WTC11 (cell line): ENCODE measurements around the gene NHLRC2. TPM values are rescaled to one million over a fixed set of nuclear protein-coding genes. Genes with fewer than 3 reads are reported as not detected.
A peak's percentile ranks its signal among the peaks of the same experiment; 100 is the strongest.
"Not testable (repeated sequence)": the region's sequence is repeated elsewhere in the genome, so short reads cannot be mapped to it uniquely, and the experiment has no call there.

Experiments
- ATAC-seq: fragments of 200-7000 bp; cut with Tn5 transposase; 2 replicates; pipeline ENCODE4 v1.10.0; 2021; ENCODE audit warnings: mild to moderate bottlenecking, moderate library complexity
- CTCF ChIA-PET: fragments of 300-600 bp; sonication (Branson Sonifier 250); formaldehyde crosslinking; loops from one replicate; lab custom pipeline; 2021; ENCODE audit warnings: antibody characterized with exemption; lab: Charles Lee
- POLR2A ChIA-PET: fragments of 350-600 bp; sonication (Branson Sonifier 250); formaldehyde crosslinking; loops from one replicate; lab custom pipeline; 2021; ENCODE audit warnings: antibody characterized with exemption; lab: Charles Lee
- DNase-seq: peaks from one replicate; pipeline ENCODE4 v3.0.0; 2021; ENCODE audit warnings: low spot score
- H3K27ac Mint-ChIP-seq: 2 replicates; pipeline ENCODE4 v1.8.0; 2021; ENCODE audit warnings: mixed read lengths
- H3K27me3 Mint-ChIP-seq: 2 replicates; pipeline ENCODE4 v1.8.0; 2021; ENCODE audit warnings: low read depth, mild to moderate bottlenecking, moderate library complexity, mixed read lengths
- H3K36me3 Mint-ChIP-seq: 2 replicates; pipeline ENCODE4 v1.8.0; 2021; ENCODE audit warnings: mixed read lengths
- H3K4me1 Mint-ChIP-seq: 2 replicates; pipeline ENCODE4 v1.8.0; 2022; ENCODE audit warnings: mixed read lengths
- H3K4me3 Mint-ChIP-seq: 2 replicates; pipeline ENCODE4 v1.8.0; 2021; ENCODE audit warnings: mild to moderate bottlenecking, moderate library complexity, mixed read lengths
- H3K9me3 Mint-ChIP-seq: 2 replicates; pipeline ENCODE4 v1.8.0; 2021; ENCODE audit warnings: mixed read lengths
- CREM ChIP-seq: sonication (generic); formaldehyde crosslinking; IDR thresholded peaks from 2 replicates; pipeline ENCODE4 v1.8.1; 2022; ENCODE audit warnings: mild to moderate bottlenecking, missing genetic modification reagents, moderate library complexity
- CTCF ChIP-seq: fragments of 200-600 bp; IDR thresholded peaks from 2 replicates; pipeline ENCODE4 v1.8.0; 2022; ENCODE audit warnings: antibody characterized with exemption
- ERG ChIP-seq: fragments of 250-450 bp; sonication (Bioruptor Pico); IDR thresholded peaks from 2 replicates; pipeline ENCODE4 v1.8.0; 2021; ENCODE audit warnings: mild to moderate bottlenecking
- HMGXB4 ChIP-seq: sonication (generic); formaldehyde crosslinking; IDR thresholded peaks from 2 replicates; pipeline ENCODE4 v1.8.1; 2023; ENCODE audit warnings: mild to moderate bottlenecking, moderate library complexity, missing genetic modification reagents
- KAT7 ChIP-seq: sonication (generic); formaldehyde crosslinking; IDR thresholded peaks from 2 replicates; pipeline ENCODE4 v1.8.1; 2023; ENCODE audit warnings: missing genetic modification reagents, mild to moderate bottlenecking, borderline replicate concordance
- MAX ChIP-seq: sonication (generic); formaldehyde crosslinking; IDR thresholded peaks from 2 replicates; pipeline ENCODE4 v1.8.0; 2022; ENCODE audit warnings: mild to moderate bottlenecking, missing genetic modification reagents
- MLX ChIP-seq: sonication (generic); formaldehyde crosslinking; IDR thresholded peaks from 2 replicates; pipeline ENCODE4 v1.8.1; 2023; ENCODE audit warnings: mild to moderate bottlenecking, missing genetic modification reagents, moderate library complexity
- STAT6 ChIP-seq: sonication (generic); formaldehyde crosslinking; conservative IDR thresholded peaks from 2 replicates; pipeline ENCODE4 v1.8.1; 2023; ENCODE audit warnings: mild to moderate bottlenecking, low read depth, missing genetic modification reagents, moderate library complexity
- ZNF121 ChIP-seq: sonication (generic); formaldehyde crosslinking; IDR thresholded peaks from 2 replicates; pipeline ENCODE4 v1.8.0; 2023; ENCODE audit warnings: missing genetic modification reagents
- ZNF232 ChIP-seq: sonication (generic); formaldehyde crosslinking; IDR thresholded peaks from 2 replicates; pipeline ENCODE4 v1.8.0; 2022; ENCODE audit warnings: mild to moderate bottlenecking, missing genetic modification reagents
- ZNF416 ChIP-seq: fragments of 250-450 bp; sonication (Bioruptor Pico); IDR thresholded peaks from 2 replicates; pipeline ENCODE4 v1.9.0; 2021; ENCODE audit warnings: mild to moderate bottlenecking, inconsistent platforms
- ZNF671 ChIP-seq: fragments of 250-450 bp; sonication (Bioruptor Pico); IDR thresholded peaks from 2 replicates; pipeline ENCODE4 v1.8.0; 2021; ENCODE audit warnings: mild to moderate bottlenecking
- ZSCAN18 ChIP-seq: fragments of 250-450 bp; sonication (Bioruptor Pico); IDR thresholded peaks from 2 replicates; pipeline ENCODE4 v2.1.2; 2022; ENCODE audit warnings: mild to moderate bottlenecking, moderate library complexity
- total RNA-seq: library from RNA; stranded (reverse); gene quantifications from 3 replicates; pipeline ENCODE4 v1.2.3, GENCODE V29; 2021

Gene NHLRC2
- total RNA-seq, 1 experiment from 2014 or later: 37.9 TPM

- DNase-seq: no peak
- no peaks in the 10 kb centered on the region for H3K27me3 Mint-ChIP-seq
- no peak overlapping the region for H3K4me3 Mint-ChIP-seq
- CTCF ChIA-PET: interaction anchor here (1.0 kb wide), 1 partner anchor 8 kb away, joined by 3 read pairs; no protein-coding TSS in a partner anchor
- POLR2A ChIA-PET: no interaction called here
- H3K9me3 Mint-ChIP-seq: no peaks in the 10 kb centered on the region
- no peak overlapping the region for H3K27ac Mint-ChIP-seq
- no peak for TF ChIP-seq STAT6
- peak; percentile 63; the same call in 1 of the 2 replicates for TF ChIP-seq ZNF121
- TF ChIP-seq ZNF416 (CRISPR knock-in tag): no peak
- TF ChIP-seq, all 79 proteins: peak for 1
- no peaks in the 10 kb centered on the region for H3K36me3 Mint-ChIP-seq
- no peak for ATAC-seq
- H3K4me1 Mint-ChIP-seq: no peaks in the 10 kb centered on the region
These were observed 48.0 kb upstream of the NHLRC2 start for GRCh38 chr10:113806503-113806902.

- ChIA-PET CTCF (no interaction called here), POLR2A (no interaction called here)
- no peaks in the 10 kb centered on the region for H3K27me3 Mint-ChIP-seq
- no peak for TF ChIP-seq MLX
- H3K4me3 Mint-ChIP-seq: no peak overlapping the region
- H3K36me3 Mint-ChIP-seq: no peaks in the 10 kb centered on the region
- ATAC-seq: no peak
- no peak for DNase-seq
- no peaks in the 10 kb centered on the region for H3K9me3 Mint-ChIP-seq
- H3K27ac Mint-ChIP-seq: no peak overlapping the region
- H3K4me1 Mint-ChIP-seq: no peaks in the 10 kb centered on the region
These were observed 46.3 kb upstream of the NHLRC2 start for GRCh38 chr10:113808168-113808567.

- DNase-seq, H3K27ac Mint-ChIP-seq, H3K27me3 Mint-ChIP-seq, H3K36me3 Mint-ChIP-seq, H3K4me1 Mint-ChIP-seq, H3K9me3 Mint-ChIP-seq, ATAC-seq, H3K4me3 Mint-ChIP-seq, POLR2A ChIA-PET, CTCF ChIA-PET: not testable (repeated sequence)
These were observed 39.8 kb upstream of the NHLRC2 start for GRCh38 chr10:113814700-113815099.

GRCh38 chr10:113819989-113820388 is 34.5 kb upstream of the NHLRC2 start:
- ChIA-PET POLR2A (no interaction called here), CTCF (no interaction called here)
- no peaks in the 10 kb centered on the region for H3K27me3 Mint-ChIP-seq
- no peaks in the 10 kb centered on the region for H3K9me3 Mint-ChIP-seq
- peak overlapping the region; percentile 21; the same call in 1 of the 2 replicates for H3K27ac Mint-ChIP-seq
- H3K4me3 Mint-ChIP-seq: no peak overlapping the region
- no peak for TF ChIP-seq HMGXB4 (CRISPR knock-in tag)
- ATAC-seq (no peak), DNase-seq (no peak)
- no peaks in the 10 kb centered on the region for H3K36me3 Mint-ChIP-seq
- peaks cover 24% of the 10 kb centered on the region for H3K4me1 Mint-ChIP-seq

GRCh38 chr10:113820507-113820906 is 34.0 kb upstream of the NHLRC2 start:
- H3K9me3 Mint-ChIP-seq: no peaks in the 10 kb centered on the region
- peaks cover 24% of the 10 kb centered on the region for H3K4me1 Mint-ChIP-seq
- ATAC-seq (peak; percentile 85), DNase-seq (peak; percentile 52)
- peak overlapping the region; percentile 39; the same call in 1 of the 2 replicates for H3K27ac Mint-ChIP-seq
- no peaks in the 10 kb centered on the region for H3K36me3 Mint-ChIP-seq
- TF ChIP-seq ZSCAN18 (no peak), ERG (CRISPR knock-in tag) (no peak), CREM (CRISPR knock-in tag) (no peak), KAT7 (no peak), ZNF671 (CRISPR knock-in tag) (no peak), CTCF (peak; percentile 25; the same call in 1 of the 2 replicates), MAX (CRISPR knock-in tag) (no peak), ZNF232 (CRISPR knock-in tag) (no peak)
- ChIA-PET POLR2A (no interaction called here), CTCF (no interaction called here)
- H3K27me3 Mint-ChIP-seq: no peaks in the 10 kb centered on the region
- H3K4me3 Mint-ChIP-seq: no peak overlapping the region

GRCh38 chr10:113821306-113821705 is 33.2 kb upstream of the NHLRC2 start:
- H3K4me3 Mint-ChIP-seq: peak overlapping the region; percentile 39
- H3K9me3 Mint-ChIP-seq, H3K27me3 Mint-ChIP-seq, DNase-seq, H3K36me3 Mint-ChIP-seq: not testable (repeated sequence)
- H3K4me1 Mint-ChIP-seq: peaks cover 24% of the 10 kb centered on the region
- ChIA-PET POLR2A (interaction anchor here (0.7 kb wide), 1 partner anchor 1593 kb away, joined by 7 read pairs; no protein-coding TSS in a partner anchor), CTCF (interaction anchor here (0.7 kb wide), 1 partner anchor 12 kb away, joined by 3 read pairs; no protein-coding TSS in a partner anchor)
- H3K27ac Mint-ChIP-seq: peak overlapping the region; percentile 65; the same call in 1 of the 2 replicates
- ATAC-seq: peak; percentile 63
